Fibroblast of pulmonary artery (primary cell): Measurements from ENCODE around the gene KIF16B.

Experiments
- DNase-seq: peaks from one replicate; pipeline ENCODE4 v3.0.0-alpha.2; 2010; ENCODE audit warnings: low read depth
- H3K4me3 ChIP-seq: replicated peaks from 2 replicates; pipeline ENCODE4 v1.5.1; 2011; ENCODE audit warnings: low read depth, mild to moderate bottlenecking, control low read depth, low read length, moderate library complexity
- TF ChIP-seq, protein P1 (sequence below): IDR thresholded peaks from 2 replicates; pipeline ENCODE4 v1.5.1; 2011; ENCODE audit warnings: mild to moderate bottlenecking, control low read depth, low read length, inconsistent platforms; ENCODE audit errors: missing control alignments

Gene KIF16B

DNA sequence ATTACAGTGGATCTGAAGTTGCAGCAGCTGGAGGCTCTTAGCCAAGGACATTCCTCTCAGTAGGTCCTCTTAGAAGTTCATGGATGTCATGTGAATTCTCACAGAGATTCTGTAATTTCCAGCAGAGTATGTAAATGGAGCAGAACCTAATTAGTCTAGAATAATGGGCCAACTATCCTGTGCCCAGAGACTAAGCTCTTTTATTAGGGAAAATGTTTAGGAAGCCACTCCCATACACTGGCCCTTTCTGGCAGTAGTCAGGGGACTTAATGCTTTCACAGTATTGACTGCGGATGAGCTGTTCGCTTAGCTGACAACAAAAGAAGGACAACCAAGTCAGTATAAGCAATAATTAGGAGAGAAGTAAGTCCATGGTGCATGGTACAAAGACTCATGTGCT lies 43.8 kb upstream of the KIF16B start:
- TF ChIP-seq, protein P1, sequence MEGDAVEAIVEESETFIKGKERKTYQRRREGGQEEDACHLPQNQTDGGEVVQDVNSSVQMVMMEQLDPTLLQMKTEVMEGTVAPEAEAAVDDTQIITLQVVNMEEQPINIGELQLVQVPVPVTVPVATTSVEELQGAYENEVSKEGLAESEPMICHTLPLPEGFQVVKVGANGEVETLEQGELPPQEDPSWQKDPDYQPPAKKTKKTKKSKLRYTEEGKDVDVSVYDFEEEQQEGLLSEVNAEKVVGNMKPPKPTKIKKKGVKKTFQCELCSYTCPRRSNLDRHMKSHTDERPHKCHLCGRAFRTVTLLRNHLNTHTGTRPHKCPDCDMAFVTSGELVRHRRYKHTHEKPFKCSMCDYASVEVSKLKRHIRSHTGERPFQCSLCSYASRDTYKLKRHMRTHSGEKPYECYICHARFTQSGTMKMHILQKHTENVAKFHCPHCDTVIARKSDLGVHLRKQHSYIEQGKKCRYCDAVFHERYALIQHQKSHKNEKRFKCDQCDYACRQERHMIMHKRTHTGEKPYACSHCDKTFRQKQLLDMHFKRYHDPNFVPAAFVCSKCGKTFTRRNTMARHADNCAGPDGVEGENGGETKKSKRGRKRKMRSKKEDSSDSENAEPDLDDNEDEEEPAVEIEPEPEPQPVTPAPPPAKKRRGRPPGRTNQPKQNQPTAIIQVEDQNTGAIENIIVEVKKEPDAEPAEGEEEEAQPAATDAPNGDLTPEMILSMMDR = no peak
- DNase-seq = no peak
- no peak overlapping the region for H3K4me3 ChIP-seq

DNA sequence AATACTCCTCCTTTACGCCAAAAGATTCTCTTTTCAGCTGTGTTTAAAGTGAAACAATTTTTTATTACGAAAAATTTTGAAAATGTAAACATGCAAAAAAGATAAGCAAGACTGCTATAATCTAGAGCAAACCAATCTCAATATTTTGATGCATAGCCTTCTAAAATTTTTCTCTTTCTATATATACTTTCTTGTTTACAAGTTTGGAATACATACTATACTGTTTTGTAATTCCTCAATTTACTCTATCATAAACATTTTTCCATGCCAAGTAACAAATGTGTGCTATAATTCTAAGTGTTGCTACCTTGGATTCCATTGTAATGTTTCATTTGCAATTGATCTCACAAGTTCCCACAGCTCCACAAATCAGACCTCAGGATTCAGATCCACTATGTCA lies 43.1 kb upstream of the KIF16B start:
- no peak overlapping the region for H3K4me3 ChIP-seq
- DNase-seq = no peak
- TF ChIP-seq, protein P1 = no peak

GRCh38 chr20:16615199-16615598 lies 42.0 kb upstream of the KIF16B start:
- DNase-seq = peak; percentile 99
- TF ChIP-seq, protein P1 = no peak
- peak overlapping the region; percentile 4 for H3K4me3 ChIP-seq

DNA sequence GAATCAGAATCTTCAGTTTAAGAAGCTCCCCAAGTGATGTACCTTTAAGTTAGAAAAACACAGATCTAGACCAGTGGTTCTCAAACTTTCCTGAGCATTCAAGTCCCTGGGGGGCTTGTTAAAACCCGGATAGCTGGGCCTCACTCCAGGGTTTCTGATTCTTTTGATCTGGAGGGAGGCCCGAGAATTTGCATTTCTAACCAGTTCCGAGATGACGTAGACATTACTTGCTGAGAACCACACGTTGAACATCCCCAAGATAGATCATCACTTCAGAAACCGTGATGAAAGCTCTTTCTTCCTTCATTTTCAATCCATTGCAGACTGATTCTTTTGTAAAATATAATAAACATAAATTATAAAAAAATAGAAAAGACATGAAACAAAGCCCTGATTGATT lies 40.7 kb upstream of the KIF16B start:
- H3K4me3 ChIP-seq = no peak overlapping the region
- TF ChIP-seq, protein P1 = no peak

GRCh38 chr20:16612706-16613105 lies 39.5 kb upstream of the KIF16B start:
- TF ChIP-seq, protein P1 = no peak
- no peak overlapping the region for H3K4me3 ChIP-seq
- DNase-seq = no peak

More for the DNA sequence above, 40.7 kb upstream of the KIF16B start:
- DNase-seq = peak; percentile 37

DNA sequence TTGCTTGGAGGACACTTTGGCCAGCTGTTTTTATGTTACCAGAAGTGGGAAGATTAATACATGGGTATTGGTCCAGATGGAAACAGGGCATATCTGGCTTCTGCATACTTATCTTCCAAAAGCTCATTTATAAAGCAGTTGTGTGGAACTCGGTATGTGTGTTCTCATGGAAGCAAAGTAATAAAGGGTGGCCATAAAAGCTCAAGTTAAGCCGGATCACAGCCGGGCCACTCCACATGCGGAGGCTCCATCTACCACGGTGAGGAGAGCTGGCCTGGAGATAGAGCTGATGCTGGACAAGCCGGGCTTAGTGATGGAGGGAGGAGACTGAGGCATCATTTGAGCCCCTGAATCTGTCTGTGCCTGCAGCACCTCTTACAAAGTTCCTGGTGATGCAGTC lies 38.6 kb upstream of the KIF16B start:
- TF ChIP-seq, protein P1 = no peak
- no peak overlapping the region for H3K4me3 ChIP-seq
- DNase-seq = no peak

DNA sequence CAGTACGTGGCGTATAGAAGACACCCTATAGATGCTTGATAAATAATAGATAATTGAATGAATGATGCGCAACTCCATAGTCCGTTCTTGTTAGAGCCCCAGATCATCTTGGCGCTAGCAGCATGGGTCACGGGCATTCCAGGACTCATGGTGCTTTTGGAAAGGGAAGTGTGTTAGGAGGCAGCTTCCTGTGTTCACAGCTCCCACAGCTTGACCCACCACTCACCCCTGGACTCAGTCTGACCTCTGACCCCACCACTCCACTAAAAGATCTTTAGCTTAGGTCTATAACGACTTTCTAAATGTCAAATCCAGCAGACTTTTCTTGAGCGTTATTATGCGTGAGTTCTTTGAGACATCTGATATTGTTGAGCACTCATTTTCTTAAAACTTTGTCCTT lies 35.8 kb upstream of the KIF16B start:
- no peak for DNase-seq
- H3K4me3 ChIP-seq = no peak overlapping the region
- TF ChIP-seq, protein P1 = no peak
